Measurements from ENCODE around the gene PCDHB14.
"Not testable (repeated sequence)": the region's sequence is repeated elsewhere in the genome, so short reads cannot be mapped to it uniquely, and the experiment has no call there.

DNA sequence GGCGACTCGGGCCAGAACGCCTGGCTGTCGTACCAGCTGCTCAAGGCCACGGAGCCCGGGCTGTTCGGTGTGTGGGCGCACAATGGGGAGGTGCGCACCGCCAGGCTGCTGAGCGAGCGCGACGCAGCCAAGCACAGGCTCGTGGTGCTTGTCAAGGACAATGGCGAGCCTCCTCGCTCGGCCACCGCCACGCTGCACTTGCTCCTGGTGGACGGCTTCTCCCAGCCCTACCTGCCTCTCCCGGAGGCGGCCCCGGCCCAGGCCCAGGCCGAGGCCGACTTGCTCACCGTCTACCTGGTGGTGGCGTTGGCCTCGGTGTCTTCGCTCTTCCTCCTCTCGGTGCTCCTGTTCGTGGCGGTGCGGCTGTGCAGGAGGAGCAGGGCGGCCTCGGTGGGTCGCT is 28.8 kb upstream of the PCDHB14 start:
- TF ChIP-seq CTCF, POLR2A (IDR thresholded peaks at IDR 0.05): not testable (repeated sequence)
